H1 (cell line): Measurements from ENCODE around the gene RUVBL1. TPM values are rescaled to one million over a fixed set of nuclear protein-coding genes. Genes with fewer than 3 reads are reported as not detected.

Experiments
- CBX8 ChIP-seq: fragments of 300-800, 300-1000 bp; sonication (generic); IDR thresholded peaks from 2 replicates; pipeline ENCODE4 v1.7.1; 2016; ENCODE audit warnings: low read depth, low read length, borderline replicate concordance
- KDM4A ChIP-seq: IDR thresholded peaks from one replicate; pipeline ENCODE4 v1.7.1; 2012; ENCODE audit warnings: low read depth, mild to moderate bottlenecking, moderate library complexity, low read length, inconsistent platforms; ENCODE audit not compliant: severe bottlenecking
- RXRA ChIP-seq: IDR thresholded peaks from 2 replicates; pipeline ENCODE4 v1.6.1; 2011; ENCODE audit warnings: low read depth, mild to moderate bottlenecking, low read length, moderate library complexity; ENCODE audit not compliant: insufficient read depth
- polyA plus RNA-seq, 7 experiments: library from polyadenylated mRNA; depleted of rRNA in 3 of 7; stranded (reverse) in 5 of 7; unstranded in 2 of 7; fragments of >200 nt in 5 of 7; fragments of 200-250 nt in 2 of 7; gene quantifications; 1 replicate in 5 of 7; 2 replicates in 1 of 7; 4 replicates in 1 of 7; pipeline versions ENCODE4 v1.2.1 to v1.2.3, GENCODE V29; 2011 to 2013; ENCODE audit warnings: missing spikeins in 2 of 7, mixed read lengths in 2 of 7
- total RNA-seq: library from RNA; stranded (reverse); fragmentation: NEBNext Ultra II Directional; extraction: Animal tissue kit (Norgen Biotek cat#: 25700); gene quantifications from 2 replicates; pipeline ENCODE4 v1.2.1, GENCODE V29; 2021

Gene RUVBL1
- total and polyA plus RNA-seq, 2 of the 8 experiments (the other 6 are each of a cell fraction or from before 2014, with no cell fraction given): 112 to 135 TPM

DNA sequence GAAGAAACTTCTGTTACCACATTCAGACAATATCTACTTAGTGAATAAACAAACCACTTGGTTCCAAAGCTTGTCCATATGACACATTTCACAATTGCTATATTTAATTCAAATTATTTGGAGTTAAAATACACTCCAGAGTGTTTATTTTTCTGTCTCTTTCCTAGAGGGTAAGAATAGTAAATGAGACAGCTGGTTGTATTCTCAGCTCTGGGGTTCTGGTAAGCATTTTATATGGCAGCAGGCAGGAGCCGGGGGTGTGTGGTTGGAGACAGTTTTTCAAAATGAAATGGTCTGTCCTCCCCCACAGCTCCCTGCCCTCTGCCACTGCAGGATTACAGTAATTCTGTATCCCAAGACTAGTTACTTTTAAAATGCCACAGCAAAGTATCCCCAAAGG is 82.3 kb downstream of the RUVBL1 start (continued):
- no peak for TF ChIP-seq RXRA
- TF ChIP-seq KDM4A: no peak
- TF ChIP-seq CBX8: no peak
